PC-9 (cell line): ENCODE results near the gene CDH1.

Source experiments
- CTCF ChIP-seq: fragments of 200-600 bp; sonication (generic); conservative IDR thresholded peaks from 2 replicates; pipeline ENCODE4 v1.6.1; 2017; ENCODE audit warnings: mixed run types, antibody characterized with exemption, mild to moderate bottlenecking, moderate library complexity
- EZH2 ChIP-seq: fragments of 200-600 bp; sonication (generic); IDR thresholded peaks from 2 replicates; pipeline ENCODE4 v1.8.0; 2017; ENCODE audit warnings: antibody characterized with exemption, low read depth

DNA sequence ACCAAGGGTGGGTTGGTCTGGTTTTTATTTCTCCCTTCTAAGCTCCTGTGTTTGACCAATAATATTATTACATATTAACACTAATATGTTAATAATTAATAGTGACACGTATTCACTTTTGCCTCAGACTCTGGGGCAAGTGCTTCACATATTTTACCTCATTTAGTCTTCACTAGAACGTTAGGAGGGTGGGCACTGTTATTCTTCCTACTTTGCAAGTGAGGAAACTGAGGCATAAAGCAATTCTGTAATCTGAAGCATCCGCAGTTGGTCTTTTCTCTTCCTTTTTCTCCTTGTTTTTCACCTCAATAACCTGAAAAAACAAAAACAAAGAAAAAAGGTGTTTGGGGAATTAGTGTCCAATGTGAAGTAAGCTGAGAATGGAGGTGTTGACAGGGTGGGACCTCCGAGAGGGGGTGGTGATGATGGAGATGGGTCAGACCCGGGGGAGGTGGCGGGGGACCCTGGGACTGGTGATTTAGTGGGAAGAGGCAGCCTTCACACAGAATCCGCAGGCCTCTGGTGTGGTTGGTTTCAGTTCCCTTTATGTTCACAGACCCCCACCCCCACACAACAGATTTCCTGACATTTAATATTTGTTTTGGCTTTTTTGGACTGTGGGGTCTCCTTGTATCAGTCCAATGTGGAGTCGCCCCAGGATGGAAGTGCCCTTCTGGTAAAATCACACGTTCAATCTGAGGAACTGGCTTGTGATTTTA lies 3.7 kb downstream of the CDH1 start:
- TF ChIP-seq CTCF (no peak), EZH2 (no peak)
